Right lobe of liver (tissue), 4 donors: Measurements from ENCODE around the gene FAM174C.

Experiments used
- CTCF ChIP-seq, 4 donors: fragments of 200-600 bp in 3 of 4; fragments of 450-650 bp in 1 of 4; IDR thresholded peaks; one replicate each; pipeline versions ENCODE4 v1.5.1 to v1.8.0; 2016 to 2022; ENCODE audit warnings: antibody characterized with exemption in 4 of 4, mild to moderate bottlenecking in 2 of 4
- POLR2A ChIP-seq: fragments of 450-650 bp; IDR thresholded peaks from one replicate; pipeline ENCODE4 v1.6.1; 2017; ENCODE audit warnings: antibody characterized with exemption, mild to moderate bottlenecking
- donor health status: DM: no; HTN: no; CAD: no.
- donor health status: DM: no; HTN: no; CAD: no.
- donor health status: DM: no; HTN: yes; CAD: no.

GRCh38 chr19:1226227-1226518, 49.2 kb upstream of the FAM174C start:
- TF ChIP-seq CTCF (IDR thresholded peaks at IDR 0.05) (no peak), POLR2A (no peak)
